HCT116 (cell line): ENCODE results near the gene GHDC.

Experiments used
- JUND ChIP-seq: IDR thresholded peaks from 2 replicates; pipeline ENCODE4 v1.6.1; 2012
- POLR2AphosphoS5 ChIP-seq: IDR thresholded peaks from 2 replicates; pipeline ENCODE4 v1.6.1; 2011; ENCODE audit warnings: mild to moderate bottlenecking, low read depth, low read length, moderate library complexity
- RAD21 ChIP-seq: IDR thresholded peaks from 2 replicates; pipeline ENCODE4 v1.6.1; 2012; ENCODE audit warnings: low read depth, mild to moderate bottlenecking
- SRF ChIP-seq: IDR thresholded peaks from 2 replicates; pipeline ENCODE4 v1.6.1; 2012; ENCODE audit warnings: low read depth
- YY1 ChIP-seq: IDR thresholded peaks from 2 replicates; pipeline ENCODE4 v1.6.1; 2011; ENCODE audit warnings: low read length, low read depth, moderate library complexity, mild to moderate bottlenecking; ENCODE audit not compliant: insufficient replicate concordance; ENCODE audit errors: extremely low read depth
- ZNF274 ChIP-seq: fragments of 200-500 bp; sonication (Bioruptor generic); IDR thresholded peaks from 2 replicates; pipeline ENCODE4 v1.6.1; 2014; ENCODE audit warnings: mild to moderate bottlenecking, low read depth, low read length, inconsistent platforms
- TF ChIP-seq, protein P1 (sequence below), 3 experiments: fragments of 200-600 bp in 1 of 3; sonication (generic) in 1 of 3; IDR thresholded peaks in 2 of 3; conservative IDR thresholded peaks in 1 of 3; 2 replicates each; pipeline ENCODE4 v1.5.1; 2012 to 2017; ENCODE audit warnings: low read depth in 2 of 3, low read length in 2 of 3, antibody characterized with exemption in 1 of 3, borderline replicate concordance in 1 of 3, control low read depth in 1 of 3, mild to moderate bottlenecking in 1 of 3, mixed read lengths in 1 of 3, mixed run types in 1 of 3, moderate library complexity in 1 of 3; ENCODE audit not compliant: insufficient read depth in 1 of 3
- TF ChIP-seq, protein P2 (sequence below): IDR thresholded peaks from 2 replicates; pipeline ENCODE4 v1.6.1; 2012

DNA sequence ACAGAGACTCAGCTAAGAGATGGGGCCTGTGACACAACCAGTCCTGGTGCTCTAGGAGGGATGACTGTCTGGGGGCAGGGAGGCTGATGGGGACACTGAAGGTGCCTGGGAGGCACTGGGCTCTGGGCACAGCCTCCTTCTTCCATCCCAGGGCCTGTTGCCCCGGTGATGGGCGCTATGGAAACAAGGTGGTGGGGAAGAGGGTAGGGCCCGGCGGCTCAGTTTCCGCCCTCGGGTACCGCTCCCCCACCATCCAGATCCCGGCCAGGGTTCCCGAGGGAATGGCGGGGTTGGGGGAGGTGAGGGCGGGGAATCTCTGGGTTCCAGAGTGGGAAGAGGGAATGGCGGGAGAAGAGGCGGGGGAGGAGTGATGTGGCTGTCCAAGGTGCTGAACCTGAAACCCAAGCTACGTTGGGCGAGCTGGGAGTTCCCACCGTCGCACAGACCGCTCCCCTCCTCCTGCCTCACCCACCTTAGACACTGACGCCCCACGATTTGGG, 14.3 kb downstream of the GHDC start:
- no peak for TF ChIP-seq RAD21
- TF ChIP-seq SRF = no peak
- TF ChIP-seq, protein P1, sequence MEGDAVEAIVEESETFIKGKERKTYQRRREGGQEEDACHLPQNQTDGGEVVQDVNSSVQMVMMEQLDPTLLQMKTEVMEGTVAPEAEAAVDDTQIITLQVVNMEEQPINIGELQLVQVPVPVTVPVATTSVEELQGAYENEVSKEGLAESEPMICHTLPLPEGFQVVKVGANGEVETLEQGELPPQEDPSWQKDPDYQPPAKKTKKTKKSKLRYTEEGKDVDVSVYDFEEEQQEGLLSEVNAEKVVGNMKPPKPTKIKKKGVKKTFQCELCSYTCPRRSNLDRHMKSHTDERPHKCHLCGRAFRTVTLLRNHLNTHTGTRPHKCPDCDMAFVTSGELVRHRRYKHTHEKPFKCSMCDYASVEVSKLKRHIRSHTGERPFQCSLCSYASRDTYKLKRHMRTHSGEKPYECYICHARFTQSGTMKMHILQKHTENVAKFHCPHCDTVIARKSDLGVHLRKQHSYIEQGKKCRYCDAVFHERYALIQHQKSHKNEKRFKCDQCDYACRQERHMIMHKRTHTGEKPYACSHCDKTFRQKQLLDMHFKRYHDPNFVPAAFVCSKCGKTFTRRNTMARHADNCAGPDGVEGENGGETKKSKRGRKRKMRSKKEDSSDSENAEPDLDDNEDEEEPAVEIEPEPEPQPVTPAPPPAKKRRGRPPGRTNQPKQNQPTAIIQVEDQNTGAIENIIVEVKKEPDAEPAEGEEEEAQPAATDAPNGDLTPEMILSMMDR (IDR thresholded peaks at IDR 0.05 in 2 of 3, conservative IDR thresholded peaks at IDR 0.05 in 1 of 3; ENCODE audit: borderline replicate concordance in 1 of 3, insufficient read depth in 1 of 3, low read depth in 2 of 3, low read length in 2 of 3) = no peak
- no peak for TF ChIP-seq JUND
- no peak for TF ChIP-seq YY1
- TF ChIP-seq, protein P2, sequence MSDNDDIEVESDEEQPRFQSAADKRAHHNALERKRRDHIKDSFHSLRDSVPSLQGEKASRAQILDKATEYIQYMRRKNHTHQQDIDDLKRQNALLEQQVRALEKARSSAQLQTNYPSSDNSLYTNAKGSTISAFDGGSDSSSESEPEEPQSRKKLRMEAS = no peak
- no peak for TF ChIP-seq ZNF274
- TF ChIP-seq POLR2AphosphoS5 = no peak
